Lung (tissue), 12 donors: ENCODE data around the gene PDE1C. TPM values are rescaled to one million over a fixed set of nuclear protein-coding genes. Genes with fewer than 3 reads are reported as not detected.

ENCODE experiments used
- ATAC-seq: fragments of 200-7000 bp; cut with Tn5 transposase; one replicate; pipeline ENCODE4 v1.9.1; 2020; ENCODE audit warnings: moderate number of reproducible peaks; ENCODE audit not compliant: insufficient read depth, low FRiP score
- DNase-seq, 3 donors: peaks; one replicate each; pipeline ENCODE4 v3.0.0-alpha.2; 2013 to 2017
- H3K27ac ChIP-seq, 2 donors: one replicate each; pipeline ENCODE4 v1.5.1; 2013; ENCODE audit warnings: mild to moderate bottlenecking in 2 of 2, moderate library complexity in 2 of 2, control low read depth in 1 of 2, inconsistent platforms in 1 of 2, low read depth in 1 of 2, low read length in 1 of 2
- H3K27me3 ChIP-seq, 3 donors: one replicate each; pipeline ENCODE4 v1.5.1; 2013; ENCODE audit warnings: low read length in 2 of 3; ENCODE audit not compliant: control insufficient read depth in 3 of 3, insufficient read depth in 3 of 3
- H3K36me3 ChIP-seq, 4 donors: one replicate each; pipeline ENCODE4 v1.5.1; 2013; ENCODE audit warnings: low read length in 4 of 4, mild to moderate bottlenecking in 1 of 4, moderate library complexity in 1 of 4; ENCODE audit not compliant: control insufficient read depth in 4 of 4, insufficient read depth in 4 of 4
- H3K4me1 ChIP-seq, 5 donors: one replicate each; pipeline ENCODE4 v1.5.1; 2013; ENCODE audit warnings: low read length in 5 of 5, mild to moderate bottlenecking in 2 of 5, moderate library complexity in 1 of 5; ENCODE audit not compliant: control insufficient read depth in 5 of 5, insufficient read depth in 5 of 5
- H3K4me3 ChIP-seq: one replicate; pipeline ENCODE4 v1.5.1; 2013; ENCODE audit warnings: mild to moderate bottlenecking, control low read depth, moderate library complexity
- H3K9ac ChIP-seq, 2 donors: one replicate each; pipeline ENCODE4 v1.5.1; 2013; ENCODE audit warnings: low read length in 2 of 2, control low read depth in 1 of 2; ENCODE audit not compliant: insufficient read depth in 1 of 2
- H3K9me3 ChIP-seq, 4 donors: one replicate each; pipeline ENCODE4 v1.5.1; 2013; ENCODE audit warnings: low read length in 3 of 4, mild to moderate bottlenecking in 1 of 4, moderate library complexity in 1 of 4; ENCODE audit not compliant: control insufficient read depth in 4 of 4, insufficient read depth in 3 of 4
- WGBS, 2 donors: extraction: QIAGEN DNeasy Blood & Tissue Kit; methylation state at CpG; one replicate each; pipeline ENCODE4 v1.1.7; 2013; 5-methylcytosine and 5-hydroxymethylcytosine counted together
- polyA plus RNA-seq, 2 donors: library from polyadenylated mRNA; stranded (reverse); fragments of 200-250 nt; gene quantifications; one replicate each; pipeline ENCODE4 v1.2.1, GENCODE V29; 2013
- total RNA-seq, 2 donors: library from RNA; depleted of rRNA in 1 of 2; stranded (reverse); fragments of >200 nt in 1 of 2; gene quantifications; one replicate each; pipeline ENCODE4 v1.2.1, GENCODE V29; 2014 to 2021
- TF ChIP-seq, protein P1 (sequence below): IDR thresholded peaks from 2 replicates; pipeline ENCODE4 v1.5.1; 2012; ENCODE audit warnings: mild to moderate bottlenecking; ENCODE audit errors: control extremely low read depth, extremely low read depth
- donor health status: control.
- donor health status: control.
- donor health status: Bipolar disorder and iron deficiency.
- donor health status: healthy.
- donor health status: DM: yes; HTN: yes; CAD: no.

Gene PDE1C
- total and polyA plus RNA-seq, 4 donors, result 1.9 to 14.3 (median 6.1) TPM

DNA sequence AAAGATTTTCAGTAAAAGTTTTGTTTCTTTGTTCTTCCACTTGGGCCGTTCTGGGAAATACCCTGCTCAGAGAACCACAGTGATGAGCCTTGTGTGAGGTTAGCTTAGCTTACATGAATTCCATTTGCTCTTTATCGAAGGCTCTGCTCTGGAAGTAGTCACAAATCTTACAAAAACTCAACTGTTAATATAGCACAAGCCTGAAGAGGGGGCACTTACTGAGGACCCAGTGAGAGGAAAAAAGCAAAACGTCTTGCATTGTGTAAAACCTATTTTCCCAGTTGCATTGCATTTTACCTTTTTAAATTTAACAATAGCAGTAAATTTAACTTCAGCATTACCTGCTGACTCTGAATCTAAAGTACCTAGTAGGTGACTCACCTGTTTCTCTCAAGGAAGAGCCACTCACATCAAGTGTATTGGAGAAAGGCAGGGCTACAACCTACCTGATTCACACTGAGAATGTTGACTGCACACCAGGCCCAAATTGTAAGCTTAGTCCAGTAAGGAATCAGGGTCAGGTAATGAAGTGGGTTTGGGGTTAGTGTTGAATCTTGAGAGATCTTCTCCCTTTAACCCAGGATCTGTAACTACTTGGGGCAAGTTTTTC lies 340.9 kb downstream of the PDE1C start:
- TF ChIP-seq, protein P1, sequence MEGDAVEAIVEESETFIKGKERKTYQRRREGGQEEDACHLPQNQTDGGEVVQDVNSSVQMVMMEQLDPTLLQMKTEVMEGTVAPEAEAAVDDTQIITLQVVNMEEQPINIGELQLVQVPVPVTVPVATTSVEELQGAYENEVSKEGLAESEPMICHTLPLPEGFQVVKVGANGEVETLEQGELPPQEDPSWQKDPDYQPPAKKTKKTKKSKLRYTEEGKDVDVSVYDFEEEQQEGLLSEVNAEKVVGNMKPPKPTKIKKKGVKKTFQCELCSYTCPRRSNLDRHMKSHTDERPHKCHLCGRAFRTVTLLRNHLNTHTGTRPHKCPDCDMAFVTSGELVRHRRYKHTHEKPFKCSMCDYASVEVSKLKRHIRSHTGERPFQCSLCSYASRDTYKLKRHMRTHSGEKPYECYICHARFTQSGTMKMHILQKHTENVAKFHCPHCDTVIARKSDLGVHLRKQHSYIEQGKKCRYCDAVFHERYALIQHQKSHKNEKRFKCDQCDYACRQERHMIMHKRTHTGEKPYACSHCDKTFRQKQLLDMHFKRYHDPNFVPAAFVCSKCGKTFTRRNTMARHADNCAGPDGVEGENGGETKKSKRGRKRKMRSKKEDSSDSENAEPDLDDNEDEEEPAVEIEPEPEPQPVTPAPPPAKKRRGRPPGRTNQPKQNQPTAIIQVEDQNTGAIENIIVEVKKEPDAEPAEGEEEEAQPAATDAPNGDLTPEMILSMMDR, result no peak
- Histone ChIP-seq H3K4me1 (no peaks in the 10 kb centered on the region), H3K4me3 (no peak overlapping the region), H3K36me3 (no peaks in the 10 kb centered on the region), H3K9ac (no peak overlapping the region), H3K27me3 (no peaks in the 10 kb centered on the region), H3K27ac (no peak overlapping the region), H3K9me3 (no peaks in the 10 kb centered on the region)
- DNase-seq (no peak), ATAC-seq (no peak)
- 53 to 63% methylated on average over 3 of the region's 3 CpGs for WGBS, 2 donors

DNA sequence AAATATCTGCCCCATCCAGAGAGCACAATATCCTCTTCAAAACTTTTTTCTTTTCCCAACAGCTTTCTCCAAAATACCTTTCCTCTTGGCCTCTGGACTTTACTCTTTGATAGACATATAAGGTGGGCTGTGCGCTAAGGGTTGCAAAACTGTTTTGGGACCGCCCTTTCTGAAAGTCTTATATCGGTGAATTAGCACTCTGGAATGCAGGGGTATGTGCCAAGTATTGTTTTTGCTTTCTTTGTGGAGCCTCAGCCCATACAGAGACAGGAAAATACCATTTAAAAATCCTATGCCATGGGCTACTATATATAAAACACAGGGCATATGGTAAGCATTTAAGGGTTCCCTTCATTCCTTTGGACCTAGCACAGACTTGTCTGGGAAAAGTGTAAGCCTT lies 345.5 kb downstream of the PDE1C start:
- Histone ChIP-seq H3K27ac (no peak overlapping the region), H3K36me3 (no peaks in the 10 kb centered on the region), H3K9ac (no peak overlapping the region), H3K27me3 (no peaks in the 10 kb centered on the region), H3K4me3 (no peak overlapping the region), H3K9me3 (no peaks in the 10 kb centered on the region), H3K4me1 (no peaks in the 10 kb centered on the region)
- DNase-seq (no peak), ATAC-seq (no peak)
- TF ChIP-seq, protein P1, result no peak
- WGBS, 2 donors, result 69 to 86% methylated on average over 3 of the region's 3 CpGs

DNA sequence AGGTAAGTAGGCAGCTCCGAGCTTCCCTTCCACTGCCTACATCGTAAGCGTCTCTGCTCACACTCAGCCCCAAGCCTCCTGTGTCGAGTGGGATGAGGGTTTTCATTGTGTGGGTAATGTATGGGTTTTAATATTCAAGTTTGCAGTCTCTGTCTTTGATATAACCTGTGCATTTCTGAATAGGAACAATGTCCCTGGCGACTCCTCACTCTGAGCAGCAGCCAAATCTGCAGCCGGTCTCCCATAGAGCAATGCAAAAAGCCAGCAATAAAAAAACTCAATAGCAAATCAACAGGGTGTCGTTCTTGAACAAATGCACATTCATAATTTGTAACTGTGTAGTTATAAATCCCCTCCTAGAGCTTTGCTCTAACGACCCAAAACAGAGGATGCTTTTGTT lies 349.8 kb downstream of the PDE1C start:
- ATAC-seq, result no peak

More for the DNA sequence above, 349.8 kb downstream of the PDE1C start:
- 79 to 89% methylated on average over 8 of the region's 8 CpGs for WGBS, 2 donors
- Histone ChIP-seq H3K4me3 (no peak overlapping the region), H3K27me3 (no peaks in the 10 kb centered on the region), H3K27ac (no peak overlapping the region), H3K9me3 (no peaks in the 10 kb centered on the region), H3K36me3 (no peaks in the 10 kb centered on the region), H3K4me1 (no peaks in the 10 kb centered on the region), H3K9ac (no peak overlapping the region)
- no peak for DNase-seq
- TF ChIP-seq, protein P1, result no peak
